Measurements from ENCODE around the gene TRRAP.

The TRRAP gene

DNA sequence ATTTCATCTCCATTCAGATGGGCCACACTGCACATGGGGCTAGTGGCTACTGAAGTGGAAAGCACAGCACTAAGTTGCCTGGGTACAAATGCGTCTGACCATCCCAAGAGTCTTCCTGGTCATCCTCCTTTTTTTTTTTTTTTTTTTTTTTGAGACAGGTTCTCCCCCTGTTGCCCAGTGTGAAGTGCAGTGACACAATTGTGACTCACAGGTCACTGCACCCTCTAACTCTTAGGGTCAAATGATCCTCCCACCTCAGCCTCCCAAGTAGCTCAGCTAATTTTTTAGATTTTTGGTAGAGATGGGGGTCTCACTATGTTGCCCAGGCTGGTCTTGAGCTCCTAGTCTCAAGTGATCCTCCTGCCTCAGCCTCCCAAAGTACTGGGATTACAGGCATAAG lies 3.4 kb upstream of the TRRAP start:
- TF ChIP-seq, protein P1, sequence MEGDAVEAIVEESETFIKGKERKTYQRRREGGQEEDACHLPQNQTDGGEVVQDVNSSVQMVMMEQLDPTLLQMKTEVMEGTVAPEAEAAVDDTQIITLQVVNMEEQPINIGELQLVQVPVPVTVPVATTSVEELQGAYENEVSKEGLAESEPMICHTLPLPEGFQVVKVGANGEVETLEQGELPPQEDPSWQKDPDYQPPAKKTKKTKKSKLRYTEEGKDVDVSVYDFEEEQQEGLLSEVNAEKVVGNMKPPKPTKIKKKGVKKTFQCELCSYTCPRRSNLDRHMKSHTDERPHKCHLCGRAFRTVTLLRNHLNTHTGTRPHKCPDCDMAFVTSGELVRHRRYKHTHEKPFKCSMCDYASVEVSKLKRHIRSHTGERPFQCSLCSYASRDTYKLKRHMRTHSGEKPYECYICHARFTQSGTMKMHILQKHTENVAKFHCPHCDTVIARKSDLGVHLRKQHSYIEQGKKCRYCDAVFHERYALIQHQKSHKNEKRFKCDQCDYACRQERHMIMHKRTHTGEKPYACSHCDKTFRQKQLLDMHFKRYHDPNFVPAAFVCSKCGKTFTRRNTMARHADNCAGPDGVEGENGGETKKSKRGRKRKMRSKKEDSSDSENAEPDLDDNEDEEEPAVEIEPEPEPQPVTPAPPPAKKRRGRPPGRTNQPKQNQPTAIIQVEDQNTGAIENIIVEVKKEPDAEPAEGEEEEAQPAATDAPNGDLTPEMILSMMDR (IDR thresholded peaks at IDR 0.05; ENCODE audit: extremely low read depth, missing control alignments), result no peak
- no peak for DNase-seq (ENCODE audit: low spot score)

DNA sequence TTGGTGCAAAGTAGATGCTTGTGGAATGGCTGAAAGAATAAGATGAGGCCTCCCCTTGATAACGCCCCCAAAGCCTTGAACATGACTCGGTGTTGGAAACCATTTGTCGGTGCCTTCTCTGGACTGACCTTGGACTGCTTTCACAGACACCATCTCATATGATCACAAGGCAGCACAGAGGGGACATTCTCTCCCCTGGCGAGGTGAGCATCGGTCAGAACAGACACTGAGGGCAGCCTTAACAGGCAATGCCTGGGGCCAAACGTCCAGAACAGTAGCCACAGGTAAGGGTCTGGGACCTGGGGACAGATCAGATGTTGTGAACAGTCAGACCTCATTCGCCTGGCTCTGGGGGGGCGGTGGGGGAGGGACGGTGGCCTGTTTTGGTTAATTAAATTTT lies 2.8 kb upstream of the TRRAP start:
- no peak for DNase-seq (ENCODE audit: low spot score)

DNA sequence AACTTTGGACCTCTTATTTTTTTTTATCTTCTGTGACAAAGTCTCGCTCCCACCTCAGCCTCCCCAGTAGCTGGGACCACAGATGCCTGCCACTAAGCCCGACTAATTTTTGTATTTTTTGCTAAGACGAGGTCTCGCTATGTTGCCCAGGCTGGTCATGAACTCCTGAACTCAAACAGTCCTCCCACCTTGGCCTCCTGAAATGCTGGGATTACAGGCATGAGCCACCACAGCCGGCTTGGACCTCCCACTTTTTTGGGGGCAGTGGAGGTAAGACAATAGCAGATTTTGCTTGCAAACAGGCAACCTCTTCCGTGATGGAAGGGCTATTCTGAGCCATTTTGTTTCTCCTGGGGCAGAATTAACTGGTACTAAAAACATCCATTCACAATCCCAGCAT lies 1.2 kb upstream of the TRRAP start:
- TF ChIP-seq, protein P1 (IDR thresholded peaks at IDR 0.05; ENCODE audit: extremely low read depth, missing control alignments), result no peak
- DNase-seq (ENCODE audit: low spot score), result no peak

More for the DNA sequence above, 2.8 kb upstream of the TRRAP start:
- TF ChIP-seq, protein P1 (IDR thresholded peaks at IDR 0.05; ENCODE audit: extremely low read depth, missing control alignments), result no peak

DNA sequence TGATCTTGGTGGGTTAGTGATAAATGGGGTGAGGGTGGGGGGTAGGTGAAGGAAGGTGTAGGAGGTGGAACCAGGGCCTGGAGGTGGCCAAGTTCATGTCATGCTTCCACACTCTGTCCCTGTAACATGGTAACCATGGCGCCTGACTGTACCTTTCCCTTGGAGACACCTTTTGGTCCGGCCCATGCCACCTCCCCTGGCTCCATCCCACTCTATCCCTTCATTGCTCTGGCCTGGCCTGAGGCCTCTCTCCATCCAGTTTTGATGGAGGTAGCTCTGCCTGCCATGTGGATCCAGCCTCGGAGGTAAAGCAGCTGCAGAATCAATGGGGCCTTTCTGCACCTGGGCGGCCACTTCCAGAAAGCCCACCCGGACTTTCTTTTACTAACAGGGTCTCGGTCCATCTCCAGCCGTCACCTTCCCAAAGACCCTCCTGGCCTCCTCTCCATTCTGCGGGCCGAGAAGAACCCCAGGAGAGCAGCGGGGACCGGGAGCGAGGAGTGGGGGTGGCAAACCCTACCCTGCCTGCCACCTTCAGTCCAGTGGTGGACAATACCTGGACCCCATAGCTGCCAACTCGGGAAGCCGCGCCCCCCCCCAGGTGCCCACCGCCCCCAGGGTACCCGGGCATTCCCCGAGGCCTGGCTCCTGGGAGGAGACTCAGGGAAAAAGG lies 504 bp upstream of the TRRAP start:
- no peak for DNase-seq (ENCODE audit: low spot score)
- TF ChIP-seq, protein P1 (IDR thresholded peaks at IDR 0.05; ENCODE audit: extremely low read depth, missing control alignments), result no peak

DNA sequence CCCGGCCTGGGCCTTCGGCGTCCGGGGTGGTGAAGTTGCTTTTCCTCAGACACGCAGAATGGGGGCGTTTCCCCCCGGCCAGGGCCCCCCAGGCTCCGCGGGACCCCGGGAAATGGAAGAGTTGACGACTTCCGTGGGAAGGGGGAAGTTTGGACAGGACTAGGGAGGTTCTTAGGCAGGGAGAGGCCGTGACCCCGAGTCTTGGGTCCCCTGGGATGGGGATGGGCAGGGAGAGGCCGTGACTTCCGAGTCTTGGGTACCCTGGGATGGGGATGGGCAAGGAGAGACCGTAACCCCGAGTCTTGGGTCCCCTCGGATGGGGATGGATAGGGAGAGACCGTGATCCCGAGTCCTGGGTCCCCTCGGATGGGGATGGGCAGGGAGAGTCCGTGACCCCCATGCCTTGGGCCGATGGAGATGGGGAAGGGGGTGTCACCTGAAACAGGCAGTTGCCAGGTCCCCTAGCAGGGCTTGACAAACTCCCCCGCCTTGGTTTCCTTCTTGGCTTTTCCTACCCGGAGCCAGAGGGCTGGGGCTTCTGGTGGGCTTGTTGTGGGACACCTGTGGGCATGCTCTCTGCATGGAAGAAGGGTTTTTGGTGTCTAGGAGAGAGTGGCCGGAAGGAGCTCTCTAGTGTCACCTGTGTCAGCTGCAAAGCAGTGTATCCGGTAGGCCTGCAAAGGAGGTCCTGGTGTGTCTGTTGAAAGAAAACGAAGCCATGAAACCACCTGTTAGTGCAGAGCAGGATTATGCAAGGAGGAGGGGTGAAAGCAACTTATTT lies 1.1 kb downstream of the TRRAP start:
- TF ChIP-seq, protein P1 (IDR thresholded peaks at IDR 0.05; ENCODE audit: extremely low read depth, missing control alignments), result peak; percentile 38
- DNase-seq (ENCODE audit: low spot score), result peak; percentile 82

DNA sequence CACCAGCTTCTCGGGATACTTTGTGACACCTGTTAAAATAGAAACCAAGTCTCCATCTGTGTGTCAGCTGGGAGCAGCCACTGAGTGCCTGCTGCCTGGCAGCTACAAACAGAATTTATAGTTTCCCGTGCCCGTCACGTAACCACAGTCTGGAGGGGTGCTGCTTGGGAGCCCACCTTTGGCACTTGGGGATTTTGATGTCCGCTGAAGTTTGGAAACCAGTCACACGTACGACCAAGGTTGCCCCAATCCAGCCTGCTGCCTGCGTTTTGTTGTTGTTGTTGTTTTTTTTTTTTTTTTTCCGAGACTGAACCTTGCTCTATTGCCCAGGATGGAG lies 1.6 kb downstream of the TRRAP start:
- DNase-seq (ENCODE audit: low spot score), result no peak
- TF ChIP-seq, protein P1 (IDR thresholded peaks at IDR 0.05; ENCODE audit: extremely low read depth, missing control alignments), result no peak

DNA sequence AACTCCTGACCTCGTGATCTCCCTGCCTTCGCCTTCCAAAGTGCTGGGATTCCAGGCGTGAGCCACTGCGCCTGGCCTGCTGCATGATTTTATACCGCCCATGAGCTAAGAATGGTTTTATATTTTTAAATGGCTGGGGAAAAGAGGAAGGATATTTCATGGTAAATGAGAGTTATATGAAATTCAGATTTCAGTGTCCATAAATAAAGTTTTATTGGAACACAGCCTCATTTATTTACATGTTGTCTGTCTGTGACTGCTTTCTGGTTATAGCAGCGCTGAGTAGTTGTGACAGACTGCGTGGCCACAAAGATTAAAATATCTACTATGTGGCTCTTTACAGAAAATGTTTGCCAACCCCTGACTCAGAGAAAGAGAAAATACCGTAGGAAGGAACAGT lies 2.2 kb downstream of the TRRAP start:
- DNase-seq (ENCODE audit: low spot score), result no peak
- TF ChIP-seq, protein P1 (IDR thresholded peaks at IDR 0.05; ENCODE audit: extremely low read depth, missing control alignments), result no peak
